DMS114 treated with DMSO at 0.1 percent for 48 hours (cell line): ENCODE results near the gene XYLT1.

Source experiments
- DNase-seq: peaks from one replicate; lab custom pipeline; 2025; ENCODE audit not compliant: unreplicated experiment; lab: John Stamatoyannopoulos, UW

The XYLT1 gene

GRCh38 chr16:17072104-17072503 lies 398.7 kb downstream of the XYLT1 start:
- DNase-seq = no peak

GRCh38 chr16:17070882-17071592 lies 399.7 kb downstream of the XYLT1 start:
- DNase-seq = no peak

GRCh38 chr16:17069681-17070080 lies 401.1 kb downstream of the XYLT1 start:
- DNase-seq = no peak

- DNase-seq = no peak
Observed at GRCh38 chr16:17068524-17068923, 402.2 kb downstream of the XYLT1 start.

- no peak for DNase-seq
Observed at GRCh38 chr16:17067882-17068281, 402.9 kb downstream of the XYLT1 start.

GRCh38 chr16:17063201-17064139 lies 407.3 kb downstream of the XYLT1 start:
- DNase-seq = no peak

- no peak for DNase-seq
Observed at GRCh38 chr16:17062676-17063075, 408.1 kb downstream of the XYLT1 start.

- DNase-seq = no peak
Observed at GRCh38 chr16:17061326-17061725, 409.4 kb downstream of the XYLT1 start.

GRCh38 chr16:17058471-17058870 lies 412.3 kb downstream of the XYLT1 start:
- DNase-seq = no peak

- no peak for DNase-seq
Observed at GRCh38 chr16:17056666-17057065, 414.1 kb downstream of the XYLT1 start.

GRCh38 chr16:17053536-17054160 lies 417.1 kb downstream of the XYLT1 start:
- no peak for DNase-seq
